HG02588 (cell line): ENCODE results near the gene NTRK3.
A peak's percentile ranks its signal among the peaks of the same experiment; 100 is the strongest.

Experiments used
- ATAC-seq: cut with Tn5 transposase; IDR thresholded peaks from one replicate; pipeline ENCODE4 v1.9.1; 2021; ENCODE audit warnings: mild to moderate bottlenecking, moderate library complexity; ENCODE audit not compliant: unreplicated experiment

Gene NTRK3

GRCh38 chr15:88258093-88258641 is 1.6 kb upstream of the NTRK3 start:
- no peak for ATAC-seq

- no peak for ATAC-seq
These were observed 963 bp upstream of the NTRK3 start for GRCh38 chr15:88257311-88258092.

GRCh38 chr15:88255484-88256278 is 858 bp downstream of the NTRK3 start:
- no peak for ATAC-seq

- ATAC-seq: no peak
These were observed 1.5 kb downstream of the NTRK3 start for GRCh38 chr15:88255087-88255483.

GRCh38 chr15:88252441-88252840 is 4.1 kb downstream of the NTRK3 start:
- no peak for ATAC-seq

GRCh38 chr15:88250826-88251225 is 5.7 kb downstream of the NTRK3 start:
- ATAC-seq: no peak

- no peak for ATAC-seq
These were observed 7.3 kb downstream of the NTRK3 start for GRCh38 chr15:88249220-88249619.

GRCh38 chr15:88247914-88248313 is 8.6 kb downstream of the NTRK3 start:
- ATAC-seq: no peak

- ATAC-seq: peak; percentile 80
These were observed 9.7 kb downstream of the NTRK3 start for GRCh38 chr15:88246666-88247446.

GRCh38 chr15:88246081-88246480 is 10.5 kb downstream of the NTRK3 start:
- ATAC-seq: no peak

GRCh38 chr15:88243895-88244787 is 12.4 kb downstream of the NTRK3 start:
- ATAC-seq: peak; percentile 47

GRCh38 chr15:88242586-88243555 is 13.7 kb downstream of the NTRK3 start:
- ATAC-seq: no peak

- no peak for ATAC-seq
These were observed 15.1 kb downstream of the NTRK3 start for GRCh38 chr15:88241461-88241860.

- no peak for ATAC-seq
These were observed 15.5 kb downstream of the NTRK3 start for GRCh38 chr15:88241060-88241459.

GRCh38 chr15:88239594-88239993 is 16.9 kb downstream of the NTRK3 start:
- no peak for ATAC-seq

GRCh38 chr15:88238618-88239430 is 17.7 kb downstream of the NTRK3 start:
- no peak for ATAC-seq

- no peak for ATAC-seq
These were observed 21.8 kb downstream of the NTRK3 start for GRCh38 chr15:88234711-88235110.

GRCh38 chr15:88233921-88234320 is 22.6 kb downstream of the NTRK3 start:
- ATAC-seq: no peak
